HEK293 (cell line): Measurements from ENCODE around the gene ADCY1.

Source experiments
- CTCF ChIP-seq: fragments of 450-650 bp; formaldehyde crosslinking; IDR thresholded peaks from 2 replicates; pipeline ENCODE4 v1.5.1; 2016; ENCODE audit warnings: missing biosample characterization, missing genetic modification characterization
- ZNF274 ChIP-seq, 2 experiments: fragments of 200-500 bp in 1 of 2; fragments of 450-650 bp in 1 of 2; sonication (Bioruptor generic) in 1 of 2; formaldehyde crosslinking in 1 of 2; IDR thresholded peaks; 2 replicates each; pipeline versions ENCODE4 v1.5.1 to v1.6.1; 2014 to 2016; ENCODE audit warnings: borderline replicate concordance in 1 of 2, inconsistent platforms in 1 of 2, low read length in 1 of 2, missing biosample characterization in 1 of 2, missing genetic modification characterization in 1 of 2
- ZNF776 ChIP-seq: fragments of 450-650 bp; formaldehyde crosslinking; IDR thresholded peaks from 2 replicates; pipeline ENCODE4 v1.5.0; 2017; ENCODE audit warnings: missing biosample characterization, missing genetic modification characterization, borderline replicate concordance

DNA sequence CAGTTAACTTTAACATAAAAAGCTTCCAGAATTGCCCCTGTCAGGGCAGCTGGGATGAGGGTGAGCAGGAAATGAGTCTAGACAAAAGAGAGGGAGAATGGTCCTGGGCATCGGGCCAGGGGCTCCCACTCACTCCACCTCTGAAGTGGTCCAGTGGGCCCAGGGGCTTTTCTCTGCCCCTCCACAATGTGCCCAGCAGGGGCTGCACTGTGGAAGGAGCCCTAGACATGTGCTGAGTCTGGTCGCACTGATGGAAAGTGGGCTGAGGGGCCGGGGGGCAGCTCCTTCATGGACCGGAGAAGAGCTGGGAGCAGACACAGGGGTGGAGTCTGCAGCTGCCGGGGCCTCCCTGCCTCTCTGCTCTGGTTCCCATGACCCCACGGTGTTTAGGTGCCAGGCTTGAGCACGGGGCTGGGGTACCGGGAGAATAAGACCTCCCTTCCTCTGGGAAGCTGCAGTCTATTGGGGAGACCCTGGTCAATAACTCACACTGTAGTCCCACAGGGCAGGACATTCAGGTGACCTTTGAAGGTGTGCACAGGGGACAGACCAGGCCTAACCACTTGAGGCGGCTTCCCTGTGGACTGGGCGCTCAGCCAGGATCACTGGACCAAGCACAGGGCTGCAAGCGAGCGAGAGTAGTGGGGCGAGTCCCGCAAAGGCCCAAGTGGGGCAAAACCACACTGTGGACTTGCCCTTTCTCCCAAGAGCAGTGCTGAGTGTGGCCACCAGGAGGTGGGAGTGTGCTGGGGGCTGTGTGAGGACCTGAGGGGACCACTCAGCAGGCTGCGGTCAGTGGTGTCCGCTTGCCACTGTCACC, 6.1 kb downstream of the ADCY1 start:
- TF ChIP-seq CTCF (tag by site-specific recombination) (no peak), ZNF274 (IDR thresholded peaks at IDR 0.05; ENCODE audit: low read length) (no peak), ZNF274 (tag by site-specific recombination; IDR thresholded peaks at IDR 0.05; ENCODE audit: borderline replicate concordance) (no peak), ZNF776 (tag by site-specific recombination) (no peak)
